HS-5 (cell line): Measurements from ENCODE around the gene RPS25.
"Not testable (repeated sequence)": the region's sequence is repeated elsewhere in the genome, so short reads cannot be mapped to it uniquely, and the experiment has no call there.

ENCODE experiments used
- DNase-seq: peaks from one replicate; pipeline ENCODE4 v3.0.0-alpha.2; 2012; ENCODE audit warnings: low read depth

RPS25 gene

GRCh38 chr11:119038884-119039283, 20.7 kb upstream of the RPS25 start:
- DNase-seq, result no peak

DNA sequence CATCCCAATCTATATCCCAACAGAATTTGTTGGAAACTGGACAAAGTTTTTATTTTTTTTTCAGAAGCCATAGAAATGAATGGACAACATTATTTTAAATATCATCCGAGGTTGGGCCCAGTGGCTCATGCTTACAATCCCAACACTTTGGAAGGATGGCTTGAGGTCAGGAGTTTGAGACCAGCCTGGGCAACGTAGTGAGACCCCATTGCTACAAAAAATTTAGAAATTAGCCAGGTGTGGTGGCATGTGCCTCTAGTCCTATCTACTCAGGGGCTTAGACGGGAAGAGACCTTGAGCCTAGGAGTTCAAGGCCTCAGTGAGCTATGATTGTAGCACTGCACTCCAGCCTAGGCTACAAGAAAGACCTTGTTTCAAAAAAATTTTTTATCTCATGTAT, 16.7 kb upstream of the RPS25 start:
- DNase-seq, result no peak

DNA sequence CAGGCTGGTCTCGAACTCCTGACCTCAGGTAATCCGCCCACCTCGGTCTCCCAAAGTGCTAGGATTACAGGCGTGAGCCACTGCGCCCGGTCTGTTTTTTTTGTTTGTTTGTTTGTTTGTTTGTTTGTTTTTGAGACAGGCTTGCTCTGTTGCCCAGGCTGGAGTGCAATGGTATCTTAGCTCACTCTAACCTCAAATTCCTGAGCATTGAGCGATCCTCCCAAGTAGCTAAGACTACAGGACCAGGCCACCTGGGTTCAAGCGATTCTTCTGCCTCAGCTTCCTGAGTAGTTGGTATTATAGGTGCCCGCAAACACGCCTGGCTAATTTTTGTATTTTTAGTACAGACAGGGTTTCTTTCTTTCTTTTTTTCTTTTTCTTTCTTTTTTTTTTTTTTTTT, 15.3 kb upstream of the RPS25 start:
- DNase-seq, result not testable (repeated sequence)

DNA sequence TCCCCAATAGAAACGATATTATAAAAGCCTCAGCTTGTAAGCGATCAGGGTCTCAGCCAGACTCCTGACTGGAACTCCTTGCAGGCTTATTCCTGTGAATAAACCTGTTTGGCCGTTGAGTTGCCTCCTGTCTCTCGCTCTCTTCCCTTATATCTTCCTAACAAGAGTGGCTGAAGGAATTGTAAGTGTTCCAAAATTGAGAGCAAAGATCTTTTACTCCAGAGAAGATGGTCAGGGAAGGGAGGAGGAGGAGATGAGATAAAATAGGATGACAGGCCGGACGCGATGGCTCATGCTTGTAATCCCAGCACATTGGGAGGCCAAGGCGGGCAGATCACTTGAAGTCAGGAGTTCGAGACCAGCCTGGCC, 13.8 kb upstream of the RPS25 start:
- no peak for DNase-seq

DNA sequence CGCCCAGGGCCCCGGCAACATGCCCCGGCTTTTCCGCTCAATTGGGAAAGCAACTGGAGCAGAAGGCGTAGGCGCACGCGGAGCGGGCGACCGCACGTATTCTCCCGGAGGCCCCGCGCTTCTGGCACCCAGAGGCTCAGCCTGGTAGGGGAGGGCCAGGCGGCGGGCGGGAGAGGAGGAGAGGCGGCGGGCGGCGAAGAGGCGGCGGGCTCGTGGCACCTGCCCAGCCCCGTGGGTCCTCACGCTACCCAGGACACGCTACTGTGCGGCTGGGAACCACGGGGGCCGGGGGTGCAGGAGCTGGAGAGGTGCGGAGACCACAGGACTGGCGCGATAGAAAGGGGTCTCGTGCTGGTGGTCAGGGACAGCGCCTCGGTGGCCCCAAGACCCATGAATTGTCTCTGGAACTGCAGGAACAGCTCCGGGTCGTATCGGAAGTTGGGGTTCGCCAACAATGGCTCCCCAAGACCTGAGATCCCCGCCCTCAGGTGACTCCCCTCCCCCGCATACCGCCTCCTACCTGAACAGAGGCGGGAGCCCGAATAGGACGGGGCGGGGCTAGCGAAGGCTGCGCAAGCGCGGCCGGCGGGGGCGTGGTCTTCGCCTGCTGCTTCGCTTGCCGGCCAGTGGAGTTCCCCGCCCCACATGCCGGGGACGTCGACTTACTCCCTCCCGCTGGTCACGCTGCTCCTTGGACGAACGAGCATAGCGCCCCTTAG, 12.3 kb upstream of the RPS25 start, which contains the start of gene SLC37A4:
Gene SLC37A4, minus strand, starts transcription at position 549 of the 719 bp plus-strand sequence.
- peak; percentile 84 for DNase-seq

GRCh38 chr11:119030029-119030328, 11.8 kb upstream of the RPS25 start:
- DNase-seq, result no peak

DNA sequence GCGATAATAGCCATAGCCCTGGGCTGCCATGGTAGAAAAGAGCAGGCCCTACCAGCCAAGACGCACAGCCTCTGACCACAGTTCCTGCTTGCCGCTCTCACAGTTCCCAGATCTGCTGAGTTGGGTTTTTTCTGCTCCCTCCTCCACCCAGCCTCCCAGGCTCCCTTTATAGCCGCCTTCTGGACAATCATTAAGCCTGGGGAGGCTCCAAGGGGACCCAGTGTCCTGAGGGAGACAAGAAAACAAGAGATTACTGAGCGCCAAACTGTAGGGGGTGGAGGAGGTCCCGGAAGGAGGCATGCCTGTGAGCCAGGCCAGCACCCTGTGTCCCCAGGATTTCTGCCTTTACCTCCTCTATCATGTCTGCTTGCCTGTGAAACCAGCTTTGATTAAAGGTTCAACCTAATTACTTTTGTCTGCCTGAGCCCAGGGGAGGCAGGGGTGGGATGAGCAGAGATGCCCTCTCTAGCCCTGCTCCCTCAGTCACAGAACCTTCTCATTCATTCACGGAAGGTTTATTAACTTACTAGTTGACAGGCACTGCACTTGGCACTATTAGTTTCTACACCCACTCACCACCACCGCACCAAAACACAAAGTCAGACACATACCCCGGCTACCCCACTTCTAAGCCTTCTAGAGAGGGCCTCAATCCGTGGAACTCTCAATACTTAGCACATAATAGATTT, 11.3 kb upstream of the RPS25 start:
- no peak for DNase-seq

- no peak for DNase-seq
Measured at GRCh38 chr11:119029069-119029339, 10.9 kb upstream of the RPS25 start.

- DNase-seq, result no peak
Measured at GRCh38 chr11:119028346-119029068, 10.4 kb upstream of the RPS25 start.

- DNase-seq, result no peak
Measured at GRCh38 chr11:119027561-119028345, 9.6 kb upstream of the RPS25 start.

GRCh38 chr11:119026970-119027369, 8.8 kb upstream of the RPS25 start:
- no peak for DNase-seq

GRCh38 chr11:119025978-119026766, 8.0 kb upstream of the RPS25 start:
- no peak for DNase-seq

DNA sequence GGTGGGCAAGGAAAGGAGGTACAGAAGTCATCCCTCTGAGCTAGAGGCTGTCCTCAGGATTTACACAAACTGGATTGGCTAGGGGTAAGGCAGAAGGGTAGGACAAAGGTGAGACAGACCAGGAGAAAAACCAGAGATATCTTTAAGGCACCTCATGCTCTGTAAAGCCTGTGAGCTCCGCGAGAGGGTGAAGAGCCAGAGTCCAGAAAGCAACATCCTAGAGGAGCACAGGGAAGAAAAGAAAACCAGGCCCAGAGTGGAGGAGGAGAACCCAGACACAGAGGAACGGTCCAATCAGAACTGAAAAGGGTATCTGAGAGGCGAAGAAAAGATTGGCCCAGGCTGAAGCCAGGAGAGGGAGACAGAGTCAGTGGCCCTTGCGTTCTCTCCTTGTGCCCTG, 7.4 kb upstream of the RPS25 start:
- DNase-seq, result no peak

DNA sequence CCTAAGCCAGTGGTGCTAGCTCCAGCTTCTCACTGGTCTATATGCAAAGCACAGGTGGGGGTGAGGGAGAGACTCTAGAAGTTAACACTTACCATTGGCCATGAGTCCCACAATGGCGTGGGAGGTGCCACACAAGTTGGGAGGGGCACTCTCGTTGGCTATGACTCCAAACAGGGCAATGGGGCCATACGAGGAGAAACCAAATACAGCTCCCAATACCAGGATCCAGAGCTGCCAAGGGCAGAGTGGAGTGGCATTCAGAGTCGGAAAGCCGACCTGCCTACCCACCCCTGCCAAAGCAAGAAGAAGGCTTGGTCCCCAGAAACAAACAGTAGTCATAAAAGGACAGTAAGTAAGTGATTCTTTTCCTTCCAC, 6.9 kb upstream of the RPS25 start:
- no peak for DNase-seq

- DNase-seq, result no peak
Measured at GRCh38 chr11:119024430-119025098, 6.4 kb upstream of the RPS25 start.

GRCh38 chr11:119023741-119024140, 5.6 kb upstream of the RPS25 start:
- no peak for DNase-seq

DNA sequence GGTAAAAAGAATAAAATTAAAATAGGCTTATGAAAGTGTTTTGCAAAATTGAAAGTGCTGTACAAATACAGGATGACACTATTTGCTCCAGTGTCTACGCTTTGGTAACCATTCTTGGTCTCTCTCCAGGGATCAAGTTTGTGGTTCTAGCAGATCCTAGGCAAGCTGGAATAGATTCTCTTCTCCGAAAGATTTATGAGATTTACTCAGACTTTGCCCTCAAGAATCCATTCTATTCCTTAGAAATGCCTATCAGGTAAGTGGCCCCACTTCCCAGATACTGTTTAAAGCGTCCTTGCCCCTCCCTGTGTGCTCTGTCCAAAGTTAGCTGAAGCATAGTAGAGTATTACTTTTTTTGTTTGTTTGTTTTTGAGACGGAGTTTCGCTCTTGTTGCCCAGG, 3.5 kb upstream of the RPS25 start:
- DNase-seq, result no peak

GRCh38 chr11:119019996-119020395, 1.9 kb upstream of the RPS25 start:
- no peak for DNase-seq

- not testable (repeated sequence) for DNase-seq
Measured at GRCh38 chr11:119017377-119017776, 766 bp downstream of the RPS25 start.

DNA sequence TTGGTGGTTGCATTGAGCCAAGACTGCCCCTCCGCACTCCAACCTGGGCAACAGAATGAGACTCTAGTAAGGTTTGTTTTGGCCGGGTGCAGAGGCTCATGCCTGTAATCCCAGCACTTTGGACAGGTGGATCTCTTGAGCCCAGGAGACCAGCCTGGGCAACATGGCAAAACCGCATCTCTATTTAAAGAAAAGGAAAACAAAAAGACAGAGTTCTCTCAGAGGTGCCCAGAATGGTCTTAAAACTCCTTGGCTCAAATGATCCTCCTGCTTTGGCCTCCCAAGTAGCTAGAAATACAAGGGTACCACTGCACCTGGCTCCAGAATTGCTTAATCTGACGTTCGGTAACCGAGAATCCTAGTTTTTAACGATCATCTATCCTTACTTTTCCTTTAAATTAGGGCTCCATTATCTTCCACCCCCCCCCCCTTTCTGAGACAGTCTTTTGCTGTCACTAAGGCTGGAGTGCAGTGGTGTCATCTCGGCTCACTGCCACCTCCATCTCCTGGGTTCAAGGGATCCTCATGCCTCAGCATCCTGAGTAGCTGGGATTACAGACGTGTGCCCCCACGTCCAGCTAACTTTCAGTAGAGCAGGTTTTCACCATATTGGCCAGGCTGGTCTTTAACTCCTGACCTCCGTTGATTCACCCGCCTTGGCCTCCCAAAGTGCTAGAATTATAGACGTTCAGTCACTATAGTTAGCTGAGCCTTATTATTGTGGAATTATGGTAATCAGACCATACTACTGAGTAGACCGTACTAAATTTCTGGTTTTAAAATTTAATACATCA, 1.7 kb downstream of the RPS25 start:
- no peak for DNase-seq
